GM12873 (cell line): Measurements from ENCODE around the gene DBP.
A peak's percentile ranks its signal among the peaks of the same experiment; 100 is the strongest.

Experiments used
- CTCF ChIP-seq: IDR thresholded peaks from 2 replicates; pipeline ENCODE4 v1.5.1; 2012; ENCODE audit warnings: low read depth, mild to moderate bottlenecking, moderate library complexity, low read length, control low read depth; ENCODE audit not compliant: insufficient read depth; ENCODE audit errors: missing control alignments

DBP gene

GRCh38 chr19:48614436-48615230, 22.5 kb downstream of the DBP start, which contains the start of gene FAM83E:
Gene FAM83E, minus strand, starts transcription at chr19:48615076. Its CDS starts 1,704 bp downstream, at chr19:48613372.
- no peak for TF ChIP-seq CTCF

- TF ChIP-seq CTCF, result no peak
These were observed 23.2 kb downstream of the DBP start for GRCh38 chr19:48613852-48614435.

GRCh38 chr19:48613024-48613851, 23.9 kb downstream of the DBP start:
- no peak for TF ChIP-seq CTCF

- TF ChIP-seq CTCF, result no peak
These were observed 25.3 kb downstream of the DBP start for GRCh38 chr19:48611872-48612271.

GRCh38 chr19:48609571-48610108, 27.5 kb downstream of the DBP start:
- no peak for TF ChIP-seq CTCF

- TF ChIP-seq CTCF, result peak; percentile 86
These were observed 28.3 kb downstream of the DBP start for GRCh38 chr19:48608798-48609263.
